Trophoblast cell (in vitro differentiated cells and primary cell): ENCODE data around the gene CST3.
"Not testable (repeated sequence)": the region's sequence is repeated elsewhere in the genome, so short reads cannot be mapped to it uniquely, and the experiment has no call there.

Source experiments
- DNase-seq, 2 donors: peaks; one replicate each; pipeline ENCODE4 v3.0.0-alpha.2; 2016
- H2AFZ ChIP-seq: 2 replicates; pipeline ENCODE4 v1.6.1; 2013; ENCODE audit warnings: low read length, moderate library complexity, mild to moderate bottlenecking; ENCODE audit not compliant: insufficient read depth, poor library complexity
- H2AK5ac ChIP-seq: 2 replicates; pipeline ENCODE4 v1.6.1; 2013; ENCODE audit warnings: mild to moderate bottlenecking, low read length
- H2BK120ac ChIP-seq: 2 replicates; pipeline ENCODE4 v1.6.1; 2013; ENCODE audit warnings: low read length, mild to moderate bottlenecking, moderate library complexity; ENCODE audit not compliant: insufficient read depth, poor library complexity
- H2BK12ac ChIP-seq: 2 replicates; pipeline ENCODE4 v1.6.1; 2013; ENCODE audit warnings: mild to moderate bottlenecking, low read length, moderate library complexity
- H2BK5ac ChIP-seq: 2 replicates; pipeline ENCODE4 v1.6.1; 2013; ENCODE audit warnings: low read length, low read depth, moderate library complexity, mild to moderate bottlenecking; ENCODE audit not compliant: poor library complexity
- H3K14ac ChIP-seq: 2 replicates; pipeline ENCODE4 v1.6.1; 2013; ENCODE audit warnings: mild to moderate bottlenecking, low read length
- H3K18ac ChIP-seq: 2 replicates; pipeline ENCODE4 v1.6.1; 2013; ENCODE audit warnings: mild to moderate bottlenecking, low read length
- H3K23ac ChIP-seq: 2 replicates; pipeline ENCODE4 v1.6.1; 2013; ENCODE audit warnings: low read length
- H3K27ac ChIP-seq: 2 replicates; pipeline ENCODE4 v1.5.1; 2013; ENCODE audit warnings: low read depth, mild to moderate bottlenecking, inconsistent platforms, low read length, moderate library complexity
- H3K27me3 ChIP-seq: 2 replicates; pipeline ENCODE4 v1.6.1; 2013; ENCODE audit warnings: inconsistent platforms, mild to moderate bottlenecking, low read length, moderate library complexity; ENCODE audit not compliant: insufficient read depth
- H3K36me3 ChIP-seq, 2 experiments: 1 replicate in 1 of 2; 2 replicates in 1 of 2; pipeline ENCODE4 v1.6.1; 2013; ENCODE audit warnings: low read length in 2 of 2, mild to moderate bottlenecking in 2 of 2, moderate library complexity in 1 of 2; ENCODE audit not compliant: insufficient read depth in 2 of 2, control insufficient read depth in 1 of 2
- H3K4ac ChIP-seq: 2 replicates; pipeline ENCODE4 v1.6.1; 2013; ENCODE audit warnings: low read depth, mild to moderate bottlenecking, low read length, moderate library complexity
- H3K4me1 ChIP-seq, 2 experiments: 1 replicate in 1 of 2; 2 replicates in 1 of 2; pipeline ENCODE4 v1.6.1; 2013; ENCODE audit warnings: low read length in 2 of 2, mild to moderate bottlenecking in 2 of 2, moderate library complexity in 1 of 2; ENCODE audit not compliant: insufficient read depth in 2 of 2, control insufficient read depth in 1 of 2
- H3K4me2 ChIP-seq: 2 replicates; pipeline ENCODE4 v1.6.1; 2013; ENCODE audit warnings: inconsistent platforms, mild to moderate bottlenecking, low read length, moderate library complexity
- H3K4me3 ChIP-seq: 2 replicates; pipeline ENCODE4 v1.5.1; 2013; ENCODE audit warnings: mild to moderate bottlenecking, low read depth, low read length, inconsistent platforms
- H3K79me1 ChIP-seq: one replicate; pipeline ENCODE4 v1.6.1; 2013; ENCODE audit warnings: low read length
- H3K79me2 ChIP-seq: 2 replicates; pipeline ENCODE4 v1.6.1; 2013; ENCODE audit warnings: low read length, mild to moderate bottlenecking; ENCODE audit not compliant: control insufficient read depth, insufficient read depth, poor library complexity
- H3K9ac ChIP-seq: 2 replicates; pipeline ENCODE4 v1.6.1; 2013; ENCODE audit warnings: mild to moderate bottlenecking, low read length
- H3K9me3 ChIP-seq: 2 replicates; pipeline ENCODE4 v1.6.1; 2013; ENCODE audit warnings: low read depth, mild to moderate bottlenecking, control low read depth, inconsistent platforms, low read length; ENCODE audit not compliant: insufficient read depth
- H4K12ac ChIP-seq: 2 replicates; pipeline ENCODE4 v1.6.1; 2013; ENCODE audit warnings: low read depth, mild to moderate bottlenecking, low read length, moderate library complexity
- H4K8ac ChIP-seq: 2 replicates; pipeline ENCODE4 v1.6.1; 2013; ENCODE audit warnings: low read depth, mild to moderate bottlenecking, low read length, moderate library complexity
- H4K91ac ChIP-seq: one replicate; pipeline ENCODE4 v1.6.1; 2013; ENCODE audit warnings: low read depth, mild to moderate bottlenecking, low read length, moderate library complexity
- WGBS: extraction: QIAGEN DNeasy Blood & Tissue Kit; methylation state at CpG from one replicate; pipeline ENCODE4 v1.1.7; 2013; ENCODE audit warnings: missing lambda C conversion rate; ENCODE audit not compliant: insufficient read length, insufficient coverage; ENCODE audit errors: extremely low coverage; 5-methylcytosine and 5-hydroxymethylcytosine counted together

The CST3 gene

DNA sequence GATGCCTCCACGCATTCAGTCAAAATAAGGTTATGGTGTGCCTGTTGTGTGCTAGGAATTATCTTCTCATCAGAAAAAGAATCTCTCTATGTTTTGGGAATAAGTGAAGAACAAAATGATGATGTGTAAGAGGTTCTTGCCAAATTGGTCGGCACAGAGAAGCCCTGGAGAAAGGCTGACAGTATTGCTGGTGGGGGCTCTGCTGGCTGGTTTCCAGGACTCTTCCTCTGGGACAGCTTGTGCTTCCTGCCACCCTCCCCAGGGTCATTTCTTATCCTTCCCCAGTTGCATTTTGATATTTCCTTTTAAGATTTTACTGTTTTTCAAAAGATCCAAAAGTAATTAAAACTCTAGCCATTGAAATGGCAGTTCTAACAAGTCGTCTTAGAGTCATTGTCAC is 28.9 kb upstream of the CST3 start:
- Histone ChIP-seq H4K91ac (no peak overlapping the region), H3K4me1 (no peaks in the 10 kb centered on the region), H3K79me1 (no peaks in the 10 kb centered on the region), H4K8ac (no peak overlapping the region), H3K9me3 (no peaks in the 10 kb centered on the region), H3K4ac (no peak overlapping the region), H2BK5ac (no peak overlapping the region), H4K12ac (no peak overlapping the region), H3K27ac (no peak overlapping the region), H3K4me2 (no peak overlapping the region), H3K36me3 (no peaks in the 10 kb centered on the region), H3K14ac (no peak overlapping the region), H2AFZ (no peak overlapping the region), H2BK120ac (no peak overlapping the region), H3K23ac (no peak overlapping the region), H3K18ac (no peak overlapping the region), H2AK5ac (no peak overlapping the region), H3K4me3 (no peak overlapping the region), H3K27me3 (no peaks in the 10 kb centered on the region), H3K79me2 (no peaks in the 10 kb centered on the region), H2BK12ac (no peak overlapping the region), H3K9ac (no peak overlapping the region)
- no CpG with 5 or more reads among the region's 3 CpGs for WGBS
- DNase-seq, result no peak

DNA sequence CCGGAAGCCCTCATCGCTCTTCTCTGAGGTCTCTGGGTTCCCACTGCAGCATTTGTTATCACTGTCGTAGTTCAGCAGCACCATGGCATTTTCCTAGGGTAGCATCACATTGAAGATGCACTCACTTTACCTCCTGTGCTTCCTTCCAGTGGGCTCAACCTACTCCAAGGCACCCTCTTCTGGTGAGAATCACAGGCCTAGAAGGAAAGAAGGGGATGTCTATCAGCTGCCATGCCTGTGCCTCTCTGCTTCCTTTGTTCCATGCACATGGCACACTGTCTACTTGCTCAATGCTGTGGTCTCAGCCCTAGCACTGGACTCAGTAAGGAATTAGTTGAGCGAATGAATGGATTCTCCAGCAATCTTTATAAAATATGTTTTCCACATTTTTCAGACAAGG is 28.4 kb upstream of the CST3 start:
- H3K79me1 ChIP-seq, result no peaks in the 10 kb centered on the region
- no peak overlapping the region for H2AFZ ChIP-seq
- no peak overlapping the region for H3K4ac ChIP-seq
- H3K4me1 ChIP-seq, result no peaks in the 10 kb centered on the region
- no peaks in the 10 kb centered on the region for H3K27me3 ChIP-seq
- H3K27ac ChIP-seq, result no peak overlapping the region
- no peak overlapping the region for H2BK12ac ChIP-seq
- H4K8ac ChIP-seq, result no peak overlapping the region
- no peak overlapping the region for H3K23ac ChIP-seq
- H3K18ac ChIP-seq, result no peak overlapping the region
- H3K14ac ChIP-seq, result no peak overlapping the region
- H3K4me3 ChIP-seq, result no peak overlapping the region
- H3K4me2 ChIP-seq, result no peak overlapping the region
- whole genome bisulfite sequencing, result no CpG with 5 or more reads among the region's 4 CpGs
- H2AK5ac ChIP-seq, result no peak overlapping the region
- no peak overlapping the region for H4K12ac ChIP-seq
- H4K91ac ChIP-seq, result no peak overlapping the region
- no peaks in the 10 kb centered on the region for H3K79me2 ChIP-seq
- no peak overlapping the region for H2BK120ac ChIP-seq
- no peaks in the 10 kb centered on the region for H3K36me3 ChIP-seq
- DNase-seq, result no peak
- H2BK5ac ChIP-seq, result no peak overlapping the region
- H3K9me3 ChIP-seq, result no peaks in the 10 kb centered on the region
- H3K9ac ChIP-seq, result no peak overlapping the region

DNA sequence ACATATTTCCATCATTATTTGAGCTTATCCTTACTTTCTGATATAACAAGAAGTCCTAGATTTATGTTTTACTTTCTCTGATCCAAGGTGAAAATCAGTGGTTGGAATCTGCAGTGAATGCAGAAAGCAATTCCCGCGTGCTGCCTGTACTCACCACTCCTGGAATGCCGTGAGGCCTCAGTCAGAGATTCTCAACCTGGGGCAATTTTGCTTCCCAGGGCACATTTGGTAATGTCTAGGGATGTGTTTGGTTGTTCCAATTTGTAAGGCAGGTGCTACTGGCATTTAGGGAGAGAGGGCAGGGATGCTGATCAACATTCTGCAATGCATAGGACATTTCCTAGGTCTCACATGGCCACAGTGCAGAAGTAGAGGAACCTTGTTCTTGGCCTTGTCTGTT is 27.2 kb upstream of the CST3 start:
- Histone ChIP-seq H2BK120ac (no peak overlapping the region), H3K18ac (no peak overlapping the region), H2BK5ac (no peak overlapping the region), H3K9ac (no peak overlapping the region), H3K4me2 (no peak overlapping the region), H3K27ac (no peak overlapping the region), H3K79me2 (no peaks in the 10 kb centered on the region), H3K4me3 (no peak overlapping the region), H2AK5ac (no peak overlapping the region), H4K8ac (no peak overlapping the region), H3K14ac (no peak overlapping the region), H3K4me1 (no peaks in the 10 kb centered on the region), H2BK12ac (no peak overlapping the region), H3K4ac (no peak overlapping the region), H3K23ac (no peak overlapping the region), H3K79me1 (no peaks in the 10 kb centered on the region), H2AFZ (no peak overlapping the region), H3K9me3 (no peaks in the 10 kb centered on the region), H4K91ac (no peak overlapping the region), H4K12ac (no peak overlapping the region), H3K27me3 (no peaks in the 10 kb centered on the region), H3K36me3 (no peaks in the 10 kb centered on the region)
- no CpG with 5 or more reads among the region's 3 CpGs for WGBS
- no peak for DNase-seq

- H2BK12ac ChIP-seq, H2AFZ ChIP-seq, H3K27ac ChIP-seq, H3K23ac ChIP-seq, H3K4me2 ChIP-seq, H2BK120ac ChIP-seq, H3K4ac ChIP-seq, H3K14ac ChIP-seq, H3K79me1 ChIP-seq, H4K8ac ChIP-seq, H3K79me2 ChIP-seq, H4K91ac ChIP-seq, H2BK5ac ChIP-seq, H3K9ac ChIP-seq, H2AK5ac ChIP-seq, H3K27me3 ChIP-seq, H3K9me3 ChIP-seq, H3K36me3 ChIP-seq, H4K12ac ChIP-seq, H3K18ac ChIP-seq, H3K4me1 ChIP-seq, H3K4me3 ChIP-seq: not testable (repeated sequence)
- DNase-seq, result peak; percentile 53 to 73
- no CpG with 5 or more reads among the region's 4 CpGs for WGBS
These were observed 26.3 kb upstream of the CST3 start for GRCh38 chr20:23664046-23664445.
